ENCODE results near the gene PRTFDC1.

GRCh38 chr10:24872049-24872789, 80.2 kb downstream of the PRTFDC1 start:
- TF ChIP-seq CREB1 (IDR thresholded peaks at IDR 0.05) = no peak
- TF ChIP-seq POLR2A (IDR thresholded peaks at IDR 0.05; ENCODE audit: control extremely low read depth in 1 of 2, low read depth in 2 of 2, low read length in 2 of 2) = no peak
- TF ChIP-seq CTCF (IDR thresholded peaks at IDR 0.05; ENCODE audit: control extremely low read depth in 1 of 3, insufficient read depth in 1 of 3, low read depth in 1 of 3, low read length in 3 of 3) = no peak
- TF ChIP-seq SP1 (IDR thresholded peaks at IDR 0.05; ENCODE audit: low read depth, low read length) = no peak
- TF ChIP-seq TCF12 (IDR thresholded peaks at IDR 0.05; ENCODE audit: low read depth, low read length) = no peak
- no peak for TF ChIP-seq POLR2AphosphoS5 (IDR thresholded peaks at IDR 0.05; ENCODE audit: low read depth, low read length)
- TF ChIP-seq HDAC6 (IDR thresholded peaks at IDR 0.05; ENCODE audit: low read depth, low read length) = no peak
- TF ChIP-seq EP300 (IDR thresholded peaks at IDR 0.05; ENCODE audit: borderline replicate concordance in 1 of 2, low read depth in 2 of 2, low read length in 2 of 2) = no peak
- no peak for TF ChIP-seq MAX (IDR thresholded peaks at IDR 0.05)
- TF ChIP-seq USF2 (IDR thresholded peaks at IDR 0.05; ENCODE audit: low read length) = no peak
- TF ChIP-seq TBP (IDR thresholded peaks at IDR 0.05; ENCODE audit: low read depth, low read length) = no peak
- no peak for TF ChIP-seq TAF1 (IDR thresholded peaks at IDR 0.05; ENCODE audit: low read depth, low read length)
- TF ChIP-seq FOSL1 (IDR thresholded peaks at IDR 0.05; ENCODE audit: insufficient read depth, low read depth, low read length) = no peak
- no peak for TF ChIP-seq EZH2 (IDR thresholded peaks at IDR 0.05; ENCODE audit: low read depth, low read length, severe bottlenecking)

All from H1 (cell line).